Fibroblast of pulmonary artery (primary cell): ENCODE data around the gene CFAP70.

Source experiments
- DNase-seq: peaks from one replicate; pipeline ENCODE4 v3.0.0-alpha.2; 2010; ENCODE audit warnings: low read depth
- H3K4me3 ChIP-seq: replicated peaks from 2 replicates; pipeline ENCODE4 v1.5.1; 2011; ENCODE audit warnings: low read depth, mild to moderate bottlenecking, control low read depth, low read length, moderate library complexity
- CTCF ChIP-seq: IDR thresholded peaks from 2 replicates; pipeline ENCODE4 v1.5.1; 2011; ENCODE audit warnings: mild to moderate bottlenecking, control low read depth, low read length, inconsistent platforms; ENCODE audit errors: missing control alignments

CFAP70 gene

GRCh38 chr10:73376679-73377078 is 18.0 kb upstream of the CFAP70 start:
- no peak overlapping the region for H3K4me3 ChIP-seq
- no peak for TF ChIP-seq CTCF
- no peak for DNase-seq

GRCh38 chr10:73368238-73368637 is 9.6 kb upstream of the CFAP70 start:
- TF ChIP-seq CTCF = no peak
- no peak overlapping the region for H3K4me3 ChIP-seq
- no peak for DNase-seq

GRCh38 chr10:73366381-73367298 is 8.0 kb upstream of the CFAP70 start:
- no peak for TF ChIP-seq CTCF
- DNase-seq = no peak
- no peak overlapping the region for H3K4me3 ChIP-seq

- H3K4me3 ChIP-seq = no peak overlapping the region
- no peak for DNase-seq
- TF ChIP-seq CTCF = no peak
Observed at GRCh38 chr10:73364964-73365363, 6.3 kb upstream of the CFAP70 start.

- no peak for TF ChIP-seq CTCF
- no peak for DNase-seq
- no peak overlapping the region for H3K4me3 ChIP-seq
Observed at GRCh38 chr10:73359492-73359891, 828 bp upstream of the CFAP70 start.

- DNase-seq = no peak
- TF ChIP-seq CTCF = no peak
- H3K4me3 ChIP-seq = peak overlapping the region; percentile 97
Observed at GRCh38 chr10:73357821-73358220, 843 bp downstream of the CFAP70 start.

- no peak for TF ChIP-seq CTCF
- peak; percentile 10 for DNase-seq
- H3K4me3 ChIP-seq = no peak overlapping the region
Observed at GRCh38 chr10:73357166-73357565, 1.5 kb downstream of the CFAP70 start.
